ENCODE data around the gene CAPN8. TPM values are rescaled to one million over a fixed set of nuclear protein-coding genes. Genes with fewer than 3 reads are reported as not detected.

The CAPN8 gene
- total RNA-seq, 1 experiment from 2014 or later: not detected

DNA sequence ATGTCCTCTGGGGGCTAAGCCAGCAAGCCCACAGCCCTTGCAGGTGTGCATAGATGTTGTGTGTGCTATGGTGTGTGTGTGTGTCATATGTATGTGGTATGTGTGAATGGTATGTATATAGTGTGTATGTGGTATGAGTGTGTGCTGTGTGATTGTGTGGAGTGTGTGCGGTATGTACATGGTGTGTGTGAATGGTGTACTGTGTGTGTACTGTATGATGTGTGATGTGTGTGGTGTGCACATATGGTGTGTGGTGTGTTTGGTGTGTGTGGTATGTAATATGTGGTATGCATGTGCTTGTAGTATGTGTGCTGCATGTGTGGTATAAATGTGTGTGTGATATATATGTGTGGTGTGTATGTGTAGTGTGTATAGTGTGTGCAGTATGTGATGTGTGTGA, 107.0 kb downstream of the CAPN8 start:
- H3K36me3 ChIP-seq: no peaks in the 10 kb centered on the region
- H3K4me3 ChIP-seq: no peak overlapping the region
- H3K27ac ChIP-seq: no peak overlapping the region
- no peaks in the 10 kb centered on the region for H3K9me3 ChIP-seq (replicated peaks)
- no peaks in the 10 kb centered on the region for H3K4me1 ChIP-seq (replicated peaks)
- no peak for DNase-seq (ENCODE audit: low read depth in 1 of 2, low spot score in 2 of 2)
- H3K27me3 ChIP-seq (replicated peaks): no peaks in the 10 kb centered on the region

DNA sequence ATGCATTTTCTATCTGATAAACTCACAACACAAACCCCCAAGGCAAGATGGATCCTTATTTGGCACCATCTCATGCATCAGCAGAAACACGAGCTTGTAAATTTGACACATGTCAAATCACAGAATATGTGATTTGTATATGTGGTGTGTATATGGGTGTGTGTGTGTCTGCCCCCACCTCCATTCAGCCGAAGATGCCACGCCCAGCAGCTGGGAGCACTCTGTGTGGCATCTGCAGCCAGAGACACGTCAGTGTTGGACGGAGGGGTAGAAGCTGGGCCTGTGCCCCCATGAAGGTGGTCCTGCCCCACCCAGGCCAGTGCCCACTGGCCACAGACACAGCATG, 108.4 kb downstream of the CAPN8 start:
- no peak for DNase-seq (ENCODE audit: low read depth in 1 of 2, low spot score in 2 of 2)
- no peaks in the 10 kb centered on the region for H3K9me3 ChIP-seq (replicated peaks)
- no peak overlapping the region for H3K27ac ChIP-seq
- no peaks in the 10 kb centered on the region for H3K36me3 ChIP-seq
- no peaks in the 10 kb centered on the region for H3K27me3 ChIP-seq (replicated peaks)
- no peaks in the 10 kb centered on the region for H3K4me1 ChIP-seq (replicated peaks)
- H3K4me3 ChIP-seq: no peak overlapping the region

DNA sequence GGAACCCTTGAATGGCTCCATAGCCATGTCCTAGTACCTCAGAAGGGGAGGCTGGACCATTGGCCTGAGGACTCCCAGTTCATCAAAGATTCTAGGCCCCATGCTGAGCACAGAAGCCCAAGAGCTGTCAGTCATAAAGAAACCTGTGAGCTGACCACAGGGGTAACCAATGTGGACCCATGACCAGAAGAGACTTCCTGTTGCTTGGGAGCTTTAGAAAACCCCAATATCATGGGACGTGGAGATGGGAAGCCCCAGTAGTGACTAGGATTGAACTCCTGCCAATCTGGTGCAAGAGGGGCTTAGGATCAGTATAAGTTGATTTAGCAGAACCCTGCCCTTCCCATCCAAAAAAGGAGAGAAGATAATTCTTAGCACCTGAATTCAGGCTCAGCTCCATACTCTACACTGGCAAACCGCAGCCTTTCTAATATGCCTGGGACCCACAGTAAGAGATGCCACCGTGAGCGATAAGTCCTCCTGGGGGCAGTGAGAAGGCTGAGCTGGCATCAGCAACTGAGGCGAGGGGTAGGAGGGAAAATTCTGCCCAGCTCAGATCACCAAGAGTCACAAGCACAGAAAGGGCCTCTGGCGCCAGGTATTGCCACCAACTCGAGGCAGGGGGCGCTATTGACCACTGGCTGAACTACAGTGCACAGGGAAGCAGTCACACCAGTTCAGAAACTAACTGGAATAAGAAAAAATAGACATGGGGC, 108.9 kb downstream of the CAPN8 start:
- no peaks in the 10 kb centered on the region for H3K27me3 ChIP-seq (replicated peaks)
- peak in 1 of 2 experiments; percentile 10 for DNase-seq (ENCODE audit: low read depth in 1 of 2, low spot score in 2 of 2)
- H3K36me3 ChIP-seq: no peaks in the 10 kb centered on the region
- no peak overlapping the region for H3K4me3 ChIP-seq
- no peak overlapping the region for H3K27ac ChIP-seq
- H3K4me1 ChIP-seq (replicated peaks): no peaks in the 10 kb centered on the region
- no peaks in the 10 kb centered on the region for H3K9me3 ChIP-seq (replicated peaks)

DNA sequence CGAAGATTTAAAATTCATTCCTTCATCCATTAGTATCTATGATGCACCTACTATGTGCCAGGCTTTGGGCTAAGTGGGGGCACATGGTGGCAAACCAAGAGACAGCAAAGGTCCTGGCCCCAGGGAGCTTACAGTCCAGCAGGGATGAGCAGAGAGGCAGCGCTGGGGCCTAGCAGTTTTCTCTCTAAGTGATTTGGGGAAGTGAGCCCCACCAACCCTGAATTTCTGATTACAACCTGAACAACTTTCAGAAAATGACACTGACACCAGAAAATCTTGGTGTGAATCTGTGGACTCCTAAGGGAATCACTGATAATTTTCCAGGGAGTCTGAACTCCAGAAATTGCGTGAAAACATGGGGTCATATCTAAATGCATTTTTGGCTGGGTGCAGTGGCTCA, 111.5 kb downstream of the CAPN8 start:
- Histone ChIP-seq H3K9me3 (replicated peaks) (no peaks in the 10 kb centered on the region), H3K27ac (no peak overlapping the region), H3K36me3 (no peaks in the 10 kb centered on the region), H3K4me1 (replicated peaks) (no peaks in the 10 kb centered on the region), H3K27me3 (replicated peaks) (no peaks in the 10 kb centered on the region), H3K4me3 (no peak overlapping the region)
- no peak for DNase-seq (ENCODE audit: low read depth in 1 of 2, low spot score in 2 of 2)

DNA sequence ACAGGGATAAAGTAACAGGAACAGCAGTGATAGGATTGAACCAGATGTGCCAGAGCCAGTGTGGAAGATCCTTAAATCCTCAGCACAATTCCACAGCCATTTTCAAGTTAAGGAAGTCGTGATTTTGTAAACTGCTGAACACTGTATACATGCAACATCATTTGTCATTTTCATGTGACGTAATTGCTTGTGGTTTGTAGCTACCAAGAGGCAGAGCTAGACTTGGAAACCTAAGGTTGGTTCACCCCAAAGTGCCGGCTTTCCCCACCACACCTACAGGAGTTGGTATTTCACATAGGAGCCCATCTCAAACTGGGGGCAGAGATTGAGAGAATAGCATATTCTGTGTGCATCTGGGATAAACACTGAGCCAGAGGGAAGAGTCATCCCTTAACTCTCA, 113.9 kb downstream of the CAPN8 start:
- H3K9me3 ChIP-seq (replicated peaks): peaks cover 3% of the 10 kb centered on the region; the same call in 1 of the 2 replicates
- H3K27me3 ChIP-seq (replicated peaks): no peaks in the 10 kb centered on the region
- H3K4me3 ChIP-seq: no peak overlapping the region
- H3K27ac ChIP-seq: no peak overlapping the region
- H3K4me1 ChIP-seq (replicated peaks): no peaks in the 10 kb centered on the region
- DNase-seq (ENCODE audit: low read depth in 1 of 2, low spot score in 2 of 2): no peak
- no peaks in the 10 kb centered on the region for H3K36me3 ChIP-seq

DNA sequence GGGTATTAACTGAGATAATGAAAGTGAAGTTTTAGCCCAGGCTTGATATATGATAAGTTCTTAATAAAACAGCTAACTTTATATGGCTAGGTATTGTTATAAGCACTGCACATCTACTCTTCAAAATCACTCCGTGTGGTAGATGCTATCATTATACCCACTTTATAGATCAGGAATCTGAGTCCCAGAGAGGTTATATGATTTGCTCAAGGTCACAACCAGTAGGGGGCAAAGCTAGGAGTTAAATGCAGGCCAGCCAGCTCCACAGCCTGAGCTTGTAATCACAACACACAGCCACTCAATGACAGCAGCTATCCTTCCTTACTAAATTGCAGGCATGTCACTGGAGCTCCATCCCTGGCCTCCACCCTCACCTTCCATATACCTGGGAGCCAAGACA, 115.8 kb downstream of the CAPN8 start:
- no peak overlapping the region for H3K27ac ChIP-seq
- H3K4me3 ChIP-seq: no peak overlapping the region
- DNase-seq (ENCODE audit: low read depth in 1 of 2, low spot score in 2 of 2): no peak
- H3K27me3 ChIP-seq (replicated peaks): no peaks in the 10 kb centered on the region
- H3K9me3 ChIP-seq (replicated peaks): peaks cover 3% of the 10 kb centered on the region; the same call in 1 of the 2 replicates
- H3K36me3 ChIP-seq: no peaks in the 10 kb centered on the region
- H3K4me1 ChIP-seq (replicated peaks): no peaks in the 10 kb centered on the region

DNA sequence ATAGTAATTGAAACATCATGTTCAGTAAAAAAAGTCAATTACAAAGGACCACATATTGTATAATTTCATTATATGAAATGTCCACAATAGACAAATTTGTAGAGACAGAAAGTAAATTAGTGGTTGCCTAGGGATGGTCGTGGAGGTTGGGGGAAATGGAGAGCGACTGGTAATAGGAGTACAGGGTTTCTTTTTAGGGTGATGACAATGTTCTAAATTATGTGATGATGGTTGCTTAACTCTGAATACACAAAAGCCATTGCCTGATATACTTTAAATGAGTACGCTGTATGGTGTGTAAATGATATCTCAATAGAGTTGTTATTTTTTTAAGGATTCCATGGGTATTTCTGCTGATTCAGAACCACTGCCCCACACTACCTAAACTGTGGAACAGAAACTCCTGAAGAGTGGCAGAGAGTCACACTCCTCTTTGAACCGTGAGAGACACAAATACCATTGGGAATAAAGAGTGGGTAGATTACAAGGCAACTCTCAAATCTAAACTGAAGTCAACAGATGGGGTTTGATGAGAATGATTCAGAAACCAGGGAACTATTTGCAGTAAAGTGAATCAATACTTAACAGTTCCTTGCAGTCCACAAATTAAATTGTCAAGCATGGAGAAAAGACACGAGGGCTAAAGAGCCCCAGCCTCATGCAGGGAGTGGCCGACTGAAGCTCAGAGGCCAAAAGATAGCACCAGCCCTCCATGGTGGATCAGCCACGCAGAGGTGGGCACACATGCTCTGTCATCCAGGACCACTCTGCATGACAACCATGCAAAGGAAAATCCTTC, 118.0 kb downstream of the CAPN8 start:
- DNase-seq (ENCODE audit: low read depth in 1 of 2, low spot score in 2 of 2): no peak
- no peak overlapping the region for H3K27ac ChIP-seq
- peaks cover 3% of the 10 kb centered on the region; the same call in 1 of the 2 replicates for H3K9me3 ChIP-seq (replicated peaks)
- no peaks in the 10 kb centered on the region for H3K36me3 ChIP-seq
- no peaks in the 10 kb centered on the region; the same call in 1 of the 2 replicates for H3K27me3 ChIP-seq (replicated peaks)
- H3K4me1 ChIP-seq (replicated peaks): no peaks in the 10 kb centered on the region
- H3K4me3 ChIP-seq: no peak overlapping the region

DNA sequence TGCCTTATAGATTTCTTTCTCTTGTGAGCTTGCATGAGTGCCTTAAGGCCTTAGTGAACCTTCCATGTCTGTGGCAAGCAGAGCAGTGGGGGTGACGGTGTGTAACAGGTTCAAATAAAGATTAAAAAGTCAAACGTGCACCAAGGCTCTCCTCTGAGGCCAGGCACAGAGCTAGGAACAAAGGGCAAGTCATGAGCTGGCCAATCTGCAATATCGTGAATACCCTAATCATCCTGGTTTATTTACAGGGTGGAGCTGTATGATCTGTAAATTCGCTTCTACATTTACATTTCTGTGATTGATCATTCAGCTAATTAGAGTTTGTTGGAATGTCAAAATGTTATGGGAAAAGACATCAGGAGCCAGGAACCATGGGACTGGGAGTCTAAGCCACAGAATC, 120.2 kb downstream of the CAPN8 start:
- H3K4me3 ChIP-seq: no peak overlapping the region
- no peak overlapping the region for H3K27ac ChIP-seq
- H3K27me3 ChIP-seq (replicated peaks): peaks cover 1% of the 10 kb centered on the region; the same call in 1 of the 2 replicates
- DNase-seq (ENCODE audit: low read depth in 1 of 2, low spot score in 2 of 2): no peak
- no peaks in the 10 kb centered on the region for H3K36me3 ChIP-seq
- H3K9me3 ChIP-seq (replicated peaks): peaks cover 3% of the 10 kb centered on the region; the same call in 1 of the 2 replicates
- H3K4me1 ChIP-seq (replicated peaks): no peaks in the 10 kb centered on the region

DNA sequence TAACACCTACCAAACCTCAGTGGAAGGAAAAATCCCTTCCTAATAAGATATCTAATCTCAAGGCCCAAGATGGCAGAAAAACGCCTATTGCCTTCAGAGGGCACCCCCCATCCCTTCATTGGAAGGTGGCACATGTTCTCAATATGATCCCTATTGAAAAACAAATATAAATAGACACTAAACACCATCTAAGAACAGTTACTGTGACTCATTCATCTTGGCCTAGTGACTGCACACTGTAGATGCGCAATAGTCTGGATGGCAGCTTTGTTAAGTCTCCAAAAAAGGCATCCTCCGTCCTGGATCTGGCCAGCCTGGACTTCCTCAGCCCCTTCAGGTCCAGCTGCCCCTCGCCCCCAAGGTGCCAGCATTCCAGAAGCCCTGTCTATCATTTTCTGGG, 121.9 kb downstream of the CAPN8 start:
- DNase-seq (ENCODE audit: low read depth in 1 of 2, low spot score in 2 of 2): no peak
- no peaks in the 10 kb centered on the region for H3K36me3 ChIP-seq
- no peak overlapping the region for H3K27ac ChIP-seq
- H3K9me3 ChIP-seq (replicated peaks): peaks cover 5% of the 10 kb centered on the region; the same call in 1 of the 2 replicates
- H3K4me3 ChIP-seq: no peak overlapping the region
- H3K27me3 ChIP-seq (replicated peaks): peaks cover 3% of the 10 kb centered on the region; the same call in 1 of the 2 replicates
- H3K4me1 ChIP-seq (replicated peaks): no peaks in the 10 kb centered on the region

DNA sequence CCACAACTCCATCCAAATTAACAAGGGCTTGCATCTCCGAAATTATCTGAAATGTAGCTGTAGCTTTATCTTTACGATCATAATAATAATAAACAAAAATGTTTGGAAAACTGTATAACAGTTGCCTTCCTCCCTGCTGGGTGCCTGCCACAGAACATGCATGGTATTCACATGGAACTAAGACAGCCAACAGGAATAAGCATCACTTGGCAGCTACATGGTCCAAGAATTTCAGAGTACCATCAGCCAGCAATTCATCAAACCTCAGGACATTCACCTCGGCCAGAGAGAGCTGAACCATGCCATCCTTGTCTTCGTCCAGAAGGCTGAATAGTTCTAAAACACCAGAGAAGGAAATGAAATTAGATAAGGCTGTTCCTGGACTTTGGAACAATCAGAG, 122.7 kb downstream of the CAPN8 start:
- no peaks in the 10 kb centered on the region for H3K36me3 ChIP-seq

DNA sequence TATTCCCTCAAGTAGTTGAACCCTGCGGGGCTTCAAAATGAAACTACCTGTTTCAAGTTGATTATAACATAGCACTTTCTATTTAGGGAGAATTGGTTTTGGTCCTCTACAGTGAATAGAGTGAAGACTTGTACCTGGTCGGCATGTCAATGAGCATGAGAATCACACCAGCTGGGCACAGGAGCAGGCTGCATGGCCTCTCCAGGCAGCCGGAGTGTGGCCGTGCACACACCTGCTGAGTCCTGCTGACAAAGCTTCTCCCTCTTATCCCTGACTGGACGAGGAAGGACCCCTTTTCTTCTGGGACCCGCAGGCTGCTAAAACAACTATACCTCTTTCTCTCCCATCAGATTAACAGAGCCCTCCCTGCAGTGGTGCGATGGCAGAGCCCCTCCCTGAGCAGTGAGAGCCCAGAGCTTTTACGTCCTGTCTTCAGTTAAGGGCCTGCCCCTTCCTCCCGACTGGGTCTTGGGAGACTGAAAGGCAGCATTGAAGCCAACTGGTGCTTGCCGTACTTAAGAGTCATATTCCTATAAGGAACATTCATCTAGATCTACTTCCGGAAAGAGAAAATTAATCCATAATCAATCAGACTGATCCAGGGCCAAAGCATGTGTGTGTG, 124.9 kb downstream of the CAPN8 start:
- Histone ChIP-seq H3K27ac (no peak overlapping the region), H3K4me1 (replicated peaks) (no peaks in the 10 kb centered on the region), H3K36me3 (no peaks in the 10 kb centered on the region), H3K27me3 (replicated peaks) (peaks cover 17% of the 10 kb centered on the region), H3K9me3 (replicated peaks) (0 out of 2 replicates have a peak, but pooled peaks cover 2% of the 10 kb centered on the region), H3K4me3 (no peak overlapping the region)
- DNase-seq (ENCODE audit: low read depth in 1 of 2, low spot score in 2 of 2): no peak

More for the DNA sequence above, 122.7 kb downstream of the CAPN8 start:
- Histone ChIP-seq H3K4me3 (no peak overlapping the region), H3K4me1 (replicated peaks) (no peaks in the 10 kb centered on the region), H3K27me3 (replicated peaks) (peaks cover 6% of the 10 kb centered on the region), H3K27ac (no peak overlapping the region), H3K9me3 (replicated peaks) (0 out of 2 replicates have a peak, but pooled peaks cover 2% of the 10 kb centered on the region)
- no peak for DNase-seq (ENCODE audit: low read depth in 1 of 2, low spot score in 2 of 2)

DNA sequence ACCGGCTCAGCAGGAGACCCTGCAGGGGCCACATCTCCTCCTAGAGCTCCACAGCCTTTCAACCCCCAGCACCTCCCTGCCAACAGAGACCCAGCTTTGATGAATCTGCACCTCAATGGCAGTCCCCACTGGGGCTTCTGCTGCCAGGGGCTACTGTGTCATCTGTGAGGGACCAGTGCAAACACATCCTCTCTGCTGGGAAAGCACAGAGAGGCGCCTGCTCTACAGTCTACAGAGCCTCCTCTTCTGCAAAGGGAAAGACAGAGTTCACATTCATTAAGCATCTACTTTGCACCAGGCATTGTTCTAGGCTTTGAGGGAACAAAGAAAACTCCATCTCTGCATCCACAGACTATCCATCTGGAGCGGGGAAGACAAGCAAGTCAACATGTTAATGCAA, 125.8 kb downstream of the CAPN8 start:
- peaks cover 17% of the 10 kb centered on the region for H3K27me3 ChIP-seq (replicated peaks)
- DNase-seq (ENCODE audit: low read depth in 1 of 2, low spot score in 2 of 2): no peak

DNA sequence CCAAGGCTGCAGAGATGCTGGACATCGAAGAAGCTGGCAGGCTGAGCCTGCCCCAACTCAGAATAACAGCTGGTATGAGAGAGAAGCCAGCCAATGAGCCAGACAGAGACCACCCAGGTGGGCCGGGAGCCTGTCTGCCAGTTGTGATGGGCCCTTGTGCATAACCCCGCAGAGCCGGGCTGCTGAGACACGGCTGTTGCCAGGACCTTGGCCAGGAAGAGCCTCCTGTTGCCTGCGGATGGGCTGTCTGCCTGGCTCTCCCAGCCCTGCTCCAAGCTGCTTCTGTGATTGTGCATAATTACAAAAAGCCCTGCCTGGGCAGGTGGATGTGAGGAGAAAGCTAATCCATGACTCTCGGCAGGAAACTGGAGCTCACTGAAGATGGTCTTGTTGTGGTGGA, 126.5 kb downstream of the CAPN8 start:
- no peak overlapping the region for H3K4me3 ChIP-seq
- no peak overlapping the region for H3K27ac ChIP-seq
- no peaks in the 10 kb centered on the region for H3K4me1 ChIP-seq (replicated peaks)
- H3K9me3 ChIP-seq (replicated peaks): 0 out of 2 replicates have a peak, but pooled peaks cover 2% of the 10 kb centered on the region
- H3K27me3 ChIP-seq (replicated peaks): peaks cover 17% of the 10 kb centered on the region
- DNase-seq (ENCODE audit: low read depth in 1 of 2, low spot score in 2 of 2): no peak
- no peaks in the 10 kb centered on the region for H3K36me3 ChIP-seq

More for the DNA sequence above, 125.8 kb downstream of the CAPN8 start:
- no peaks in the 10 kb centered on the region for H3K4me1 ChIP-seq (replicated peaks)
- H3K36me3 ChIP-seq: no peaks in the 10 kb centered on the region
- H3K4me3 ChIP-seq: no peak overlapping the region
- H3K9me3 ChIP-seq (replicated peaks): 0 out of 2 replicates have a peak, but pooled peaks cover 2% of the 10 kb centered on the region
- H3K27ac ChIP-seq: no peak overlapping the region

DNA sequence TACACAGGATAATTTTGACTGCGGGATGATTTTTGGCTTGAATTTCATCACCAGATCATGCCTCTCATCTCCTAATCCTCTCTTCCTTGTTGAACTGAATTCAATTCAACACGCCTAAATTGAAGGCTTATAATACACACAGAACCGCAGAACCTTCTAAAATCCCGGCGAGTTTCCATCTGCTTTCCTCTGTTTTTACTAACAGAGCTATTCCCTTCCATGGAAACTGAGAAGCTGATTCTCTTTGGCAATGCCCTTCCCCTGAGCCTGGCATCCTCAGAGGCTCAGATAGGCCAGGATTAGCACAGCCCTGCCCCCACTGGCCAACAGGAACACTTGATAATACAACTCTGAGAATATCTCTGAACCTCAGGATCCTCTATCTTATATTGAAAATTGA, 130.2 kb downstream of the CAPN8 start:
- peaks cover 15% of the 10 kb centered on the region; the same call in 1 of the 2 replicates for H3K27me3 ChIP-seq (replicated peaks)

More for the DNA sequence above, 130.2 kb downstream of the CAPN8 start:
- Histone ChIP-seq H3K27ac (no peak overlapping the region), H3K9me3 (replicated peaks) (0 out of 2 replicates have a peak, but pooled peaks cover 2% of the 10 kb centered on the region), H3K36me3 (no peaks in the 10 kb centered on the region), H3K4me1 (replicated peaks) (no peaks in the 10 kb centered on the region), H3K4me3 (no peak overlapping the region)
- no peak for DNase-seq (ENCODE audit: low read depth in 1 of 2, low spot score in 2 of 2)

All from SJSA1 (cell line).